Fibroblast of lung (primary cell): ENCODE measurements around the gene SLC16A5.

Experiments
- CTCF ChIP-seq, 2 donors: IDR thresholded peaks in 1 of 2; conservative IDR thresholded peaks in 1 of 2; 1 replicate in 1 of 2; 2 replicates in 1 of 2; pipeline ENCODE4 v1.5.1; 2011 to 2012; ENCODE audit warnings: low read length in 2 of 2, control low read depth in 1 of 2, inconsistent platforms in 1 of 2, low read depth in 1 of 2, mild to moderate bottlenecking in 1 of 2
- EZH2 ChIP-seq: IDR thresholded peaks from 2 replicates; pipeline ENCODE4 v1.5.1; 2012; ENCODE audit warnings: low read length, control low read depth, mild to moderate bottlenecking; ENCODE audit errors: missing control alignments

DNA sequence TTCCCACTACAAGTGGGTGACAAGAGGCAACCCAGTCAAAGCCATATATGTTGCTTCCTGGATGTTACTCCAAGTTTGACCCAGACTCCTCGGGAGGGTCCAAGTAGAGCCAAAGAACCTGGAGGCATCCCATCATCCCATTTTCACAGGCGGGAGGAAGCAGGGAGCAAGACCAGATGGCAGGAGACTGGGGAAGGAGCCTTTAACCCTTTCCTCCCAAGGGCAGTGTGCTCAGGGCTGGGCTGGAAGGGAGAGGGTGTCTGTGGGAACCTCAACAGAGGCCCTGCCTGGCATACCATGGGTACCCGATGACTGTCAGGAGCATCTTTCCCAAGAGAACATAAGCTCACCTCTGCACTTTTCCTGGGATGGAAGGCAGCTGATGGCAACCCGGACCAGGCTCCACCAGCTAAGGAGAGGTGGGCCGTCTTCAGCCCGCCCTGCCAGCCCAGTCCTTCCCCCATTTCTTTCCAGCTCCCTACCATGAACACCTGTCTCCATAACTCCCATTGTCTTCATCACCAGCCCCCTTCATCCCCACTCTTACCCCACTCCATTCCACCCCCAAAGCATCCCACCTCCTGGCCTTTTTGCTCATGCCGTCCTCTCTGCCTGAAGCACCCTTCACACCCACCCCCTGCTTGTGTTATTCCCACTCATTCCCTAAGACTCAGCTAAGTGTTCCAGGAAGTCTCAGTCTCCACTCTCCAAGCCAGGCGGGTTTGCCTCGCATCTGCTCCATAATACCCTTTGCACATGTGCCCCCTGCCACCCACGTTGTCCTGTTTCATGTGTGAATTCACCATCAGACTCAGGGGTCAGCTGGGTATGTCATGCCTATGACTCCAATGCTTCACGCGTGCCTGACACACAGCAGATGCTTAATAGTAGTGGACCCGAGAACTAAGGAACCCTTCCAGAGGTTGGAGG, 5.9 kb upstream of the SLC16A5 start:
- TF ChIP-seq CTCF (conservative IDR thresholded peaks at IDR 0.05 in 1 of 2, IDR thresholded peaks at IDR 0.05 in 1 of 2; ENCODE audit: low read depth in 1 of 2, low read length in 2 of 2), result no peak
- TF ChIP-seq EZH2, result no peak
